ENCODE measurements around the gene KCTD17. TPM values are rescaled to one million over a fixed set of nuclear protein-coding genes. Genes with fewer than 3 reads are reported as not detected.
A peak's percentile ranks its signal among the peaks of the same experiment; 100 is the strongest.

The KCTD17 gene
- total RNA-seq, 1 donor from 2014 or later = 31.3 TPM

DNA sequence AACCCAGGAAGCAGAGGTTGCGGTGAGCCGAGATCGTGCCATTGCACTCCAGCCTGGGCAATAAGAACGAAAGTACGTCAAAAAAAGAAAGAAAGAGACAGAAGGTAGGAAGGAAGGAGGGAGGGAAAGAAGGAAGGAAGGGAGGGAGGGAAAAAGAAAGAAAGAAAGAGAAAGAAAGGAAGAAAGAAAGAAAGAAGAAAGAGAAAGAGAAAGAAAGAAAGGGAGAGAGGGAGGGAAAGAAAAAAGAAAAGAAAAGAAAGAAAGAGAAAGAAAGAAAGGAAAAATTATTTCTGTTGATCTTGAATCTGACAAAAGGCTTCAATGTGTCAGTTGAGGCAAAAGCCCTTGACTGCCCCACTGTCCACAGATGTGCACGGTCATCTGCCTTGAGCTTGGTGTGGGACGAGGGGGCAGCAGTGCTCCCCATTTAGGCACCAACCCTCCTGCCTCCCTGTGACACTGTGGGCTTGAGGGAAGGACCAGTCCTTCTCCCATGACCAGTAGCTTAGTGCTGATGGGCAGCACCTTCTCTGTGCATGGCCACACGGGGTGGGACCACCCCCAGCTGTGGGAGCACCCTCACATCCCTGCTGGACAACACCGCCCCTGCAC lies 24.4 kb downstream of the KCTD17 start:
- peaks cover 8% of the 10 kb centered on the region for H3K27me3 Mint-ChIP-seq (ENCODE audit: low read depth, unreplicated experiment)
- H3K4me2 ChIP-seq (ENCODE audit: low read length) = no peak overlapping the region
- H3K9me3 ChIP-seq (ENCODE audit: insufficient read depth, low read depth, low read length) = peaks cover 8% of the 10 kb centered on the region
- H3K4me1 ChIP-seq (ENCODE audit: insufficient read depth, low read length) = no peaks in the 10 kb centered on the region
- H3K4me3 Mint-ChIP-seq (ENCODE audit: unreplicated experiment) = no peak overlapping the region
- H3K27ac Mint-ChIP-seq (ENCODE audit: unreplicated experiment) = no peak overlapping the region
- FAIRE-seq (no peak), DNase-seq (ENCODE audit: low read depth) (no peak)
- H3K36me3 Mint-ChIP-seq (ENCODE audit: low read depth, unreplicated experiment) = no peaks in the 10 kb centered on the region
- peaks cover 13% of the 10 kb centered on the region for H3K4me1 Mint-ChIP-seq (ENCODE audit: low read depth, unreplicated experiment)
- no peaks in the 10 kb centered on the region for H3K9me3 Mint-ChIP-seq (ENCODE audit: unreplicated experiment)
- no peak overlapping the region for H3K27ac ChIP-seq (ENCODE audit: low read depth, low read length)
- H3K4me3 ChIP-seq (ENCODE audit: insufficient read depth, low read depth, low read length) = no peak overlapping the region
- H3K36me3 ChIP-seq (ENCODE audit: insufficient read depth, low read length) = no peaks in the 10 kb centered on the region
- peaks cover 22% of the 10 kb centered on the region for H3K27me3 ChIP-seq (ENCODE audit: insufficient read depth, low read length)
- H4K20me1 ChIP-seq (ENCODE audit: insufficient read depth, low read length) = peaks cover 4% of the 10 kb centered on the region
- TF ChIP-seq, protein P1, sequence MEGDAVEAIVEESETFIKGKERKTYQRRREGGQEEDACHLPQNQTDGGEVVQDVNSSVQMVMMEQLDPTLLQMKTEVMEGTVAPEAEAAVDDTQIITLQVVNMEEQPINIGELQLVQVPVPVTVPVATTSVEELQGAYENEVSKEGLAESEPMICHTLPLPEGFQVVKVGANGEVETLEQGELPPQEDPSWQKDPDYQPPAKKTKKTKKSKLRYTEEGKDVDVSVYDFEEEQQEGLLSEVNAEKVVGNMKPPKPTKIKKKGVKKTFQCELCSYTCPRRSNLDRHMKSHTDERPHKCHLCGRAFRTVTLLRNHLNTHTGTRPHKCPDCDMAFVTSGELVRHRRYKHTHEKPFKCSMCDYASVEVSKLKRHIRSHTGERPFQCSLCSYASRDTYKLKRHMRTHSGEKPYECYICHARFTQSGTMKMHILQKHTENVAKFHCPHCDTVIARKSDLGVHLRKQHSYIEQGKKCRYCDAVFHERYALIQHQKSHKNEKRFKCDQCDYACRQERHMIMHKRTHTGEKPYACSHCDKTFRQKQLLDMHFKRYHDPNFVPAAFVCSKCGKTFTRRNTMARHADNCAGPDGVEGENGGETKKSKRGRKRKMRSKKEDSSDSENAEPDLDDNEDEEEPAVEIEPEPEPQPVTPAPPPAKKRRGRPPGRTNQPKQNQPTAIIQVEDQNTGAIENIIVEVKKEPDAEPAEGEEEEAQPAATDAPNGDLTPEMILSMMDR (IDR thresholded peaks at IDR 0.05; ENCODE audit: insufficient read depth, low read depth, low read length) = no peak
- TF ChIP-seq EZH2 (IDR thresholded peaks at IDR 0.05; ENCODE audit: insufficient read depth, low read length) = peak; percentile 4
- H2AFZ ChIP-seq (ENCODE audit: low read depth, low read length) = no peak overlapping the region
- no peaks in the 10 kb centered on the region for H3K79me2 ChIP-seq (ENCODE audit: insufficient read depth, low read length)
- no peak overlapping the region for H3K9ac ChIP-seq (ENCODE audit: low read length)

DNA sequence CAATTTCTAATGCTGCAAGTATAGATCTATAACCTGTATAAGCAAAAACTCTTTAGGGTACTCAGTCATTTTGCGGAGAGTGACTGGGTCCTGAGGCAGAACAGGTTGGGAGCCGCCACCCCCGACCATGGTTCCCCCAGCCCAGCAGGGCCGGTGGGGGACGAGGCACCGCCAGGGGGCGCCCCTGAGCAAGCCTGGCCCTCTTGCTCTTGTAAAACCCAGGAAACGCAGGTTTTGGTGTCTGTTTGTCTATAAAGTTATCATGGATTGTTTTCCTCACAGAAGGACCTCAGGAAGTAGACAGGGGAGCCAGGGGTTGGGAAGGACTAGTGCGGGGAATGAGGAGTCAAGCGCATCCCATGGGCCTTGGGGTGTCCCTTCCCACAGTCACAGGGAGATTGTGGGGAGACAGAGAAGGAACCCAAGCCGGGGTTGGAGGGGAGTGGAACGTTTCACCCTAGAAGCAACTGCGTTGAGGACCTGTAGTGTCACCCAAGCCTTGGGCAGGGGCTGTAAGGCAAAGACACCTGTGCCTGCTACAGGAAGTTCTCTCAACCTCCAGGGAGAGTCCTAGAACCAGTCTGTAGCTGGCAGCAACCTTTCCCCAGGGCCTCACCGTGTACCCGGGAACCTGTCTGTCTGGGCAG lies 26.4 kb downstream of the KCTD17 start:
- Mint-ChIP-seq H3K9me3 (ENCODE audit: unreplicated experiment) (no peaks in the 10 kb centered on the region), H3K36me3 (ENCODE audit: low read depth, unreplicated experiment) (no peaks in the 10 kb centered on the region), H3K4me1 (ENCODE audit: low read depth, unreplicated experiment) (peaks cover 13% of the 10 kb centered on the region), H3K4me3 (ENCODE audit: unreplicated experiment) (no peak overlapping the region), H3K27ac (ENCODE audit: unreplicated experiment) (no peak overlapping the region), H3K27me3 (ENCODE audit: low read depth, unreplicated experiment) (peaks cover 18% of the 10 kb centered on the region)
- no peaks in the 10 kb centered on the region for H3K4me1 ChIP-seq (ENCODE audit: insufficient read depth, low read length)
- H3K9me3 ChIP-seq (ENCODE audit: insufficient read depth, low read depth, low read length) = no peaks in the 10 kb centered on the region
- no peaks in the 10 kb centered on the region for H3K36me3 ChIP-seq (ENCODE audit: insufficient read depth, low read length)
- H3K9ac ChIP-seq (ENCODE audit: low read length) = no peak overlapping the region
- FAIRE-seq = no peak
- no peak overlapping the region for H3K4me3 ChIP-seq (ENCODE audit: insufficient read depth, low read depth, low read length)
- peaks cover 16% of the 10 kb centered on the region for H3K27me3 ChIP-seq (ENCODE audit: insufficient read depth, low read length)
- H4K20me1 ChIP-seq (ENCODE audit: insufficient read depth, low read length) = peaks cover 4% of the 10 kb centered on the region
- no peak for DNase-seq (ENCODE audit: low read depth)
- no peak overlapping the region for H2AFZ ChIP-seq (ENCODE audit: low read depth, low read length)
- H3K79me2 ChIP-seq (ENCODE audit: insufficient read depth, low read length) = no peaks in the 10 kb centered on the region
- no peak overlapping the region for H3K4me2 ChIP-seq (ENCODE audit: low read length)
- no peak overlapping the region for H3K27ac ChIP-seq (ENCODE audit: low read depth, low read length)
- TF ChIP-seq, protein P1 (IDR thresholded peaks at IDR 0.05; ENCODE audit: insufficient read depth, low read depth, low read length) = peak; percentile 81
- TF ChIP-seq EZH2 (IDR thresholded peaks at IDR 0.05; ENCODE audit: insufficient read depth, low read length) = no peak

- H2AFZ ChIP-seq (ENCODE audit: low read depth, low read length) = no peak overlapping the region
- H3K27me3 Mint-ChIP-seq (ENCODE audit: low read depth, unreplicated experiment) = peaks cover 30% of the 10 kb centered on the region
- no peak overlapping the region for H3K27ac Mint-ChIP-seq (ENCODE audit: unreplicated experiment)
Observed at GRCh38 chr22:37079158-37079557, 27.6 kb downstream of the KCTD17 start.

More at GRCh38 chr22:37079158-37079557, 27.6 kb downstream of the KCTD17 start:
- Histone ChIP-seq H3K4me2 (ENCODE audit: low read length) (no peak overlapping the region), H3K4me1 (ENCODE audit: insufficient read depth, low read length) (no peaks in the 10 kb centered on the region), H4K20me1 (ENCODE audit: insufficient read depth, low read length) (peaks cover 4% of the 10 kb centered on the region), H3K27ac (ENCODE audit: low read depth, low read length) (no peak overlapping the region), H3K4me3 (ENCODE audit: insufficient read depth, low read depth, low read length) (no peak overlapping the region), H3K9ac (ENCODE audit: low read length) (no peak overlapping the region), H3K27me3 (ENCODE audit: insufficient read depth, low read length) (peaks cover 16% of the 10 kb centered on the region), H3K9me3 (ENCODE audit: insufficient read depth, low read depth, low read length) (no peaks in the 10 kb centered on the region), H3K79me2 (ENCODE audit: insufficient read depth, low read length) (no peaks in the 10 kb centered on the region), H3K36me3 (ENCODE audit: insufficient read depth, low read length) (no peaks in the 10 kb centered on the region)
- H3K4me3 Mint-ChIP-seq (ENCODE audit: unreplicated experiment) = no peak overlapping the region
- DNase-seq (ENCODE audit: low read depth) (no peak), FAIRE-seq (no peak)
- no peaks in the 10 kb centered on the region for H3K9me3 Mint-ChIP-seq (ENCODE audit: unreplicated experiment)
- TF ChIP-seq EZH2 (IDR thresholded peaks at IDR 0.05; ENCODE audit: insufficient read depth, low read length) = no peak
- no peaks in the 10 kb centered on the region for H3K36me3 Mint-ChIP-seq (ENCODE audit: low read depth, unreplicated experiment)
- H3K4me1 Mint-ChIP-seq (ENCODE audit: low read depth, unreplicated experiment) = peaks cover 13% of the 10 kb centered on the region

Data from astrocyte (in vitro differentiated cells and primary cell).